NCI-H1105 treated with DMSO at 0.1 percent for 48 hours (cell line): ENCODE results near the gene ST3GAL6.
A peak's percentile ranks its signal among the peaks of the same experiment; 100 is the strongest.
"Not testable (repeated sequence)": the region's sequence is repeated elsewhere in the genome, so short reads cannot be mapped to it uniquely, and the experiment has no call there.

Experiments used
- DNase-seq: peaks from one replicate; lab custom pipeline; 2025; lab: John Stamatoyannopoulos, UW

Gene ST3GAL6

GRCh38 chr3:98805571-98805970 lies 42.4 kb downstream of the ST3GAL6 start:
- DNase-seq: no peak

GRCh38 chr3:98806521-98806920 lies 43.4 kb downstream of the ST3GAL6 start:
- no peak for DNase-seq

- DNase-seq: no peak
Measured at GRCh38 chr3:98807011-98807410, 43.9 kb downstream of the ST3GAL6 start.

GRCh38 chr3:98807561-98807960 lies 44.4 kb downstream of the ST3GAL6 start:
- DNase-seq: no peak

DNA sequence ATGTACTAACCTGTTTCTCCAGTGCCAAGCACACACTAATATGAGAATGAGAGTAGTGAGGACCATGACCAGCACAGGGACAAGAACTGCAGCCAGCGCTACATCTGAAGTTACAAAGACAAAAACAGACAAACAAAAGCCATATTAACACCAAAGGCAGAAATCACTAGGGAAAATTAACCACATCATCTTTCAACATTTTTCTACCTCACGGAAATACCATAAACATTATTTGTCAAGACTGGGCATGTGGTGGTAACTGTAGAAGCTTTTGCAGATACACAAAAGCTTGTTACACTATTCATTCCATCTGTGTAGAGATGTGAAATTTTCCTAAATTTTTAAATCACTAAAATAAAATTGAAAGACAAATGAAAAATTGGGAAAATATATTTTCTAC lies 44.9 kb downstream of the ST3GAL6 start:
- DNase-seq: no peak

DNA sequence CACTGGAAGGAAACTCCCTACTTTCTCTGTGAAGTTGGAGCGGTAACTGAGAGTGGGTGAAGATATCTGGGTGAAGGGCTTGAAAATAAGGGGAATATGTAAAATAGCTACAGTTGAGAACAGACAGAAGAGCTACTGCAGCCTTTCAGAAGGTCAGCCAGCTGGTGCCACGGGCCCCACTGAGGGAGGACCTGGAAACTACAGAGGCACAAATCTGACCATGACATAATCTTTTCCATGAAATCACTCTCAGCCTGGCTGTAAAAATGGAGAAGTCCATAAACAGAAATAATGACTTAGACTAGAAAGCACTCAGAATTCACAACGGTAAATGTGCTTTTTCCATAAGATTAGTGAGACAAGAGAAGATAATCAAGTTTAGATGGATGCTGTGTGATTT lies 46.4 kb downstream of the ST3GAL6 start:
- no peak for DNase-seq

- no peak for DNase-seq
Measured at GRCh38 chr3:98811048-98811447, 47.9 kb downstream of the ST3GAL6 start.

DNA sequence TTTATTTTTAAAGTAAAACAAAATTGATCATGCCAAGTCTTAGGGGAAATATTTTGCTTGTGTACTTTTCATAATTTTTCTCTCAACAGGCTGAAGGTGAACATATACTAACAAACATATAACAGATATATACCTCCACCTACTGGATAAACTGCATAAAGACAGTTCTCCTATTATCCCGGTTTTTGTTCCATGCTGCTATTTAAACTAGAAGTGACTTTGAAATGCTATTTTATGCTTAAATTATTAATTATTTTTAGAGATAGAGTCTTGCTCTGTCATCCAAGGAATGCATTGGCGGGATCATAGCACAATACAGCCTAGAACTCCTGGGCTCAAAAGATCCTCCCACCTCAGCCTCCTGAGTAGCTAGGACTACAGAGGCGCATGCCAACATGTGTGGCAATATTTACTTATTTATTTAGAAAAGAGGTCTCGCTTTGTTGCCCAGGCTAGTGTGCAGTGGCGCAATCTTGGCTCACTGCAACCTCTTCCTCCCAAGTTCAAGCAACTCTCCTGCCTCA lies 49.8 kb downstream of the ST3GAL6 start:
- peak; percentile 59 for DNase-seq

GRCh38 chr3:98814817-98815420 lies 51.8 kb downstream of the ST3GAL6 start:
- DNase-seq: no peak

GRCh38 chr3:98817547-98818041 lies 54.5 kb downstream of the ST3GAL6 start:
- peak; percentile 57 for DNase-seq

GRCh38 chr3:98821063-98821462 lies 57.9 kb downstream of the ST3GAL6 start:
- no peak for DNase-seq

GRCh38 chr3:98823791-98824190 lies 60.7 kb downstream of the ST3GAL6 start:
- DNase-seq: no peak

GRCh38 chr3:98824256-98824655 lies 61.1 kb downstream of the ST3GAL6 start:
- no peak for DNase-seq

- no peak for DNase-seq
Measured at GRCh38 chr3:98826126-98826525, 63.0 kb downstream of the ST3GAL6 start.

DNA sequence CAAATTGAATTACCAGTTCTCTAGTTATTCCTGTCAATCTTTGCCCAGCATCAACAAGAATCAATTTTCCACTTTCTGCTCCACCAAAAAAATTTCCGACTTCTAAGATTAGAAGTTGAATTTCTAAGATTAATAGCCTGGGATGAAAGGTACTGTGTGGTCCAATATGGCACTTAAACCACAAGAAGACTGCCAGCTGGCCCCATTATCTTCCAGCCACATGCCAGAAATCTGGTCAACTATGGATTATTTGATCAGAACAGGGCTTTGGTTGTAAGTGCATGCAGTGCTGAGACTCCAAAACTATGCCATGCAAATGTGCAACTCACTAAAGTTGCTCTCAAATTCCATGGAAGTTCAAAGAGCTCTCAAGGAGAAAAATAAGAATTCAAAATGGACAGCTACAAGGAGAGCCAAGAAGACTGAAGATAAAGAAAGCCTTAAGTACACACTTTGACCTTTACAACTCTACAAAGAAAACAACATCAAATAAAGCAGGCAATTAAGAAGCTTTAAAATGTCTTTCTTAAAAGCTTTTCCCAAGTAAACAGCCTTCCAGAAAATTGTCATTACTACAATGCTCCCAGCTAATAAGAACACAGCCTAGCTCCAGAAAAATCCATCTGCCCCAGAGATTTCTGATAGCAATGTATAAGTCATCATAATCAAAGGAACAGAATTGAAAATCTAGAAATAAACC lies 64.2 kb downstream of the ST3GAL6 start:
- DNase-seq: no peak

- no peak for DNase-seq
Measured at GRCh38 chr3:98829246-98829832, 66.2 kb downstream of the ST3GAL6 start.

GRCh38 chr3:98831060-98831459 lies 67.9 kb downstream of the ST3GAL6 start:
- DNase-seq: not testable (repeated sequence)

- no peak for DNase-seq
Measured at GRCh38 chr3:98839846-98840245, 76.7 kb downstream of the ST3GAL6 start.

- DNase-seq: no peak
Measured at GRCh38 chr3:98843266-98843959, 80.3 kb downstream of the ST3GAL6 start.
